ENCODE results near the gene ARHGAP42. TPM values are rescaled to one million over a fixed set of nuclear protein-coding genes. Genes with fewer than 3 reads are reported as not detected.

The ARHGAP42 gene
- total RNA-seq, 1 donor from 2014 or later = 16.3 TPM

DNA sequence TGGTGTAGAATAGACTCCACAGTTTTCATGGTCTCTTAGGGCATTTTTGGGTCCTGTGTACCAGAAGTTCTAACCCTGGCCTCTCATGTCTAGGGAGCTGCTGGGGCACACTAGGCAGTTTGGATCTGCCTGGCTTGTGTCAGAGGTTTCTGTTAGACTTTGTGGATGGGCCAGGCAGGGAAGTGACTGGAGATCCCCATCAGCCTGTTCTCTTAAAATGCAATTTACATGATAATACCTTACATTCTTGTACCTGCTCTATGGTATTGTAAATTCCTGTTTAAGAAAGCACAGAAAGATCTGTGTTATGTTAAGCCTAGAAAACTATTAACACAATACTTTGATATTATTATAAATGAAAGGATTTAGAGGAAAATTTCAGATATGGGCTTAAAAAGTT is 104.0 kb downstream of the ARHGAP42 start:
- Histone ChIP-seq H3K27me3 (ENCODE audit: low read depth) (no peaks in the 10 kb centered on the region), H3K27ac (no peak overlapping the region), H3K9me3 (no peaks in the 10 kb centered on the region), H3K36me3 (no peaks in the 10 kb centered on the region), H3K4me1 (no peaks in the 10 kb centered on the region), H3K4me3 (no peak overlapping the region)
- no peak for DNase-seq
- ATAC-seq = no peak
- intact Hi-C loops (cut with DNase I) = no loop called here
- TF ChIP-seq, protein P1, sequence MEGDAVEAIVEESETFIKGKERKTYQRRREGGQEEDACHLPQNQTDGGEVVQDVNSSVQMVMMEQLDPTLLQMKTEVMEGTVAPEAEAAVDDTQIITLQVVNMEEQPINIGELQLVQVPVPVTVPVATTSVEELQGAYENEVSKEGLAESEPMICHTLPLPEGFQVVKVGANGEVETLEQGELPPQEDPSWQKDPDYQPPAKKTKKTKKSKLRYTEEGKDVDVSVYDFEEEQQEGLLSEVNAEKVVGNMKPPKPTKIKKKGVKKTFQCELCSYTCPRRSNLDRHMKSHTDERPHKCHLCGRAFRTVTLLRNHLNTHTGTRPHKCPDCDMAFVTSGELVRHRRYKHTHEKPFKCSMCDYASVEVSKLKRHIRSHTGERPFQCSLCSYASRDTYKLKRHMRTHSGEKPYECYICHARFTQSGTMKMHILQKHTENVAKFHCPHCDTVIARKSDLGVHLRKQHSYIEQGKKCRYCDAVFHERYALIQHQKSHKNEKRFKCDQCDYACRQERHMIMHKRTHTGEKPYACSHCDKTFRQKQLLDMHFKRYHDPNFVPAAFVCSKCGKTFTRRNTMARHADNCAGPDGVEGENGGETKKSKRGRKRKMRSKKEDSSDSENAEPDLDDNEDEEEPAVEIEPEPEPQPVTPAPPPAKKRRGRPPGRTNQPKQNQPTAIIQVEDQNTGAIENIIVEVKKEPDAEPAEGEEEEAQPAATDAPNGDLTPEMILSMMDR (IDR thresholded peaks at IDR 0.05) = no peak

GRCh38 chr11:100791860-100792259 is 104.8 kb downstream of the ARHGAP42 start:
- no peaks in the 10 kb centered on the region for H3K4me1 ChIP-seq
- intact Hi-C loops (cut with DNase I) = no loop called here
- no peaks in the 10 kb centered on the region for H3K9me3 ChIP-seq
- no peaks in the 10 kb centered on the region for H3K27me3 ChIP-seq (ENCODE audit: low read depth)
- no peak for DNase-seq
- no peak overlapping the region for H3K4me3 ChIP-seq
- H3K36me3 ChIP-seq = no peaks in the 10 kb centered on the region
- TF ChIP-seq, protein P1 (IDR thresholded peaks at IDR 0.05) = no peak
- no peak overlapping the region for H3K27ac ChIP-seq
- no peak for ATAC-seq

GRCh38 chr11:100793525-100793924 is 106.4 kb downstream of the ARHGAP42 start:
- Histone ChIP-seq H3K36me3 (no peaks in the 10 kb centered on the region), H3K27ac (no peak overlapping the region), H3K4me3 (no peak overlapping the region), H3K9me3 (no peaks in the 10 kb centered on the region), H3K4me1 (no peaks in the 10 kb centered on the region), H3K27me3 (ENCODE audit: low read depth) (no peaks in the 10 kb centered on the region)
- no peak for DNase-seq
- intact Hi-C loops (cut with DNase I) = no loop called here
- no peak for ATAC-seq
- TF ChIP-seq, protein P1 (IDR thresholded peaks at IDR 0.05) = no peak

DNA sequence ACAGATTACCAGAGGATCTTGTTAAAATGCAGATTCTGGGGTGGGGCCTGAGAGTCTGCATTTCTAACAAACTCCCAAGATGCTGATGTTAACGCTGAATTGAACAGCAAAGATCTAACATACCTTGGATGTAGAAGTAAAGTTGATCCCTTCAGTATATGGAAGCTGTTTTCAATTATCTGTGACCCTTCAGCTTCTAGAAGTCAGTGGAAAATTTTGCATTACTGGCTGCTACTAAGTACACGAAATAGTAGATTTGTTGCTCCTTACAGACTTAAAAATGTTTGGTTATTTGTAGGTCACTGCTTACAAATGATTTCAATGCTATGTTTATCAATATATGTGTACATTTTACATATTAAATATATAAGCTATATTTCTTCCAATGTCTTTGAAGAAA is 107.4 kb downstream of the ARHGAP42 start:
- Histone ChIP-seq H3K36me3 (no peaks in the 10 kb centered on the region), H3K4me3 (no peak overlapping the region), H3K27me3 (ENCODE audit: low read depth) (no peaks in the 10 kb centered on the region), H3K9me3 (no peaks in the 10 kb centered on the region), H3K4me1 (no peaks in the 10 kb centered on the region), H3K27ac (no peak overlapping the region)
- no peak for DNase-seq
- intact Hi-C loops (cut with DNase I) = no loop called here
- TF ChIP-seq, protein P1 (IDR thresholded peaks at IDR 0.05) = no peak
- no peak for ATAC-seq

GRCh38 chr11:100799445-100799844 is 112.4 kb downstream of the ARHGAP42 start:
- intact Hi-C loops (cut with DNase I) = no loop called here
- no peak for ATAC-seq

More at GRCh38 chr11:100799445-100799844, 112.4 kb downstream of the ARHGAP42 start:
- no peaks in the 10 kb centered on the region for H3K9me3 ChIP-seq
- no peaks in the 10 kb centered on the region for H3K4me1 ChIP-seq
- TF ChIP-seq, protein P1 (IDR thresholded peaks at IDR 0.05) = no peak
- H3K36me3 ChIP-seq = no peaks in the 10 kb centered on the region
- no peak overlapping the region for H3K27ac ChIP-seq
- H3K4me3 ChIP-seq = no peak overlapping the region
- DNase-seq = no peak
- H3K27me3 ChIP-seq (ENCODE audit: low read depth) = no peaks in the 10 kb centered on the region
